Iris pigment epithelial cell (primary cell): Measurements from ENCODE around the gene HUNK.
"Not testable (repeated sequence)": the region's sequence is repeated elsewhere in the genome, so short reads cannot be mapped to it uniquely, and the experiment has no call there.

Experiments
- DNase-seq: peaks from one replicate; pipeline ENCODE4 v3.0.0-alpha.2; 2011; ENCODE audit warnings: low read depth

Gene HUNK

DNA sequence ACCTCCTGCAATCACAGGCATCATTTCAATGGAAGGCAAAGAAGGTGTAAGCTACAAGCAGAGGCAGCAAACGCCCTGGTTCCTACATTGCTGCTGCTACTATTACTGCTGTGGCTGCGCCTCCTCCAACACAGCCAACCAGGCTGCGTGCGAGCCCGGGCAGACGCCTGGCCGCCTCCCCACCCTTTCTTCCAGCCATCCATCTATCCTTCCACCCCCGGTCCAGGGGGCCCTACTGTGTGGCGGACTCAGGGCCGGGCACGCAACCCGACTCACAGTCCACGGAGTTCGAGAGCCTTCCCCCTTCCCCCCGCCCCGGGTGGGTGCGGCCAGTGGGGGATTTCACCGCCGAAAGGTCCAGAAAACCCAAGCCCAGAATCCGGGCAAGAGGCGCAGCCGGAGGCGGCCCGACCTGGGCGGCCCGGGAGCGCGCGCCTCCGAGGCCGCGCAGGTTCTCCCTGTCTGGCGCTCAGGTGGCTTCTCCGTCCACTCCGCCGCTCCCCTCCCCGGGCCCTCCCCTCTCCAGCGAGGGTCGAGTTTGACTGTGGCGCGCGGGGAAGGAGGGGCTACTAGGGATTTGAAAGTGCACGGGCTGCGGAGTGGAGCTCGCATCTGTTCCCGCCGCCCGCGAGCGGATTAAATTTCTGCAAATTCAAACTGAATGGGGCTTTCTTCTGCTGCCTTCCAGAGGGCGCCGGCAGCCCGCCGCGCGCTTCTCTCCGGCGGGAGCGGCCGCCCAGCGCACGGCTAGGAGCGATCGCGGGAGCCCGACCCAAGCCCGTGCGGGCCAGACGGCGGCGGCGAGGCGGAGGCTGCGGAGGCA lies at the start of gene HUNK:
Gene HUNK (plus strand): TSS at position 569 of the 823 bp plus-strand sequence. CDS start 655 bp downstream, outside the sequence.
- DNase-seq: peak; percentile 31

DNA sequence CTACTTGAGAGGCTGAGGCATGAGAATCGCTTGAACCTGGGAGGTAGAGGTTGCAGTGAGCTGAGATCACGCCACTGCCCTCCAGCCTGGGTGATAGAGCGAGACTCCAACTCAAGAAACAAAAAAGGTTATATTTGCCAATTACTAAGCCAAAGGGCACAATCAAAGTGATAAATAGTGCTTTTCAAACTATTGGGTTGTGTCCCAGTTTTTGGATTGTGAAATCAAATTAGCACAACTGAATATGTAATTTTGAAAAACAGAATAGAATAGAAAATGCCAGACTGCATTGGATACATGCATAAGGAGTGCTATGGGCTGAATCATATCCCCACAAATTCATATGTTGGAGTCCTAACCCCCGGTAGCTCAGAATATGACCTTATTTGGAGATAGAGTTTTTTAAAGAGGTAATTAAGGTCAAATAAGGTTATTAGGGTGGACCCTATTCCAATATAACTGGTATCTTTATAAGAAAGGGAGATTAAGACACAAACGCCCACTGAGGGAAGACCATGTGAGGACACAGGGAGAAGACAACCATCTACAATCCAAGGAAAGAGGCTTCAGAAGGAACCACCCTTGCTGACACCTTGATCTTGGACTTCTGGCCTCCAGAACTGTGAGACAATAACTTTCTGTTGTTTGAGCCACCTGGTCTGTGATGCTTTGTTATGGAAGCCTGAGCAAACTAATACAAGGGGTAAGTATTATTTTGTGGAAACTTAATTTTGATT lies 42.9 kb upstream of the HUNK start:
- DNase-seq: no peak

DNA sequence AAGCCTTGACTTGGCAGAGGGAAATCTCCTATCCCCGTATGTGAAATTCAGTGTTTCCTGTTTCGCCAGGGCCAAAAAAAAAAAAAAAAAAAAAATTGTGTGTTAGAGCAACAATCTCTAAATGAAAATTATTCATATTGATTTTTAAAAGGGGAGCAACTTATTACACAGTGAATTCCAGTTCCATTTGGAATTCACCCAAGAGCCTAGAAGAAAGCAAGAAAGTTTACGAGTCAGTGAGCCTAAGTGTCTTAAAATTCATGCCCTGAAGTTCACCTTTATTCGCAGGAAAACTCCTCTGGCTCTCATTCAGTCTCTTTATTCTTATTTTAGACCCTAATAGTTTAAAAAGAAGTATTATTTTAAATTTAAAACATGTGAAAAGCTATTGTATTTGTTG lies 42.1 kb upstream of the HUNK start:
- DNase-seq: no peak

DNA sequence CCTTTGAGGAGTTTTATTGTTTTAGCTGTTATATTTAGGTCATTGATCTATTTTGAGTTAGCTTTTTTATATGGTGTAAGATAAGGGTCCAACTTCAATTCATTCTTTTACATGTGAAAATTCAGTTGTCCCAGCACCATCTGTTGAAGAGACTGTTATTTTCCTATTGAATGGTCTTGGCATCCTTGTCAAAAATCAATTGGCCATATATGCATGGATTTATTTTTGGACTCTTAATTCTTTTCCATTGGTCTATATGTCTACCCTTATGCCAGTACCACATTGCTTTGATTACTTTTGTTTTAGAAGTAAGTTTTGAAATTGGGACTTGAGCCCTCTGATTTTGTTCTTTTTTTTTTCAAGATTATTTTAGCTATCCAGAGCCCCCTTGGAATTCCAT lies 35.8 kb upstream of the HUNK start:
- no peak for DNase-seq

DNA sequence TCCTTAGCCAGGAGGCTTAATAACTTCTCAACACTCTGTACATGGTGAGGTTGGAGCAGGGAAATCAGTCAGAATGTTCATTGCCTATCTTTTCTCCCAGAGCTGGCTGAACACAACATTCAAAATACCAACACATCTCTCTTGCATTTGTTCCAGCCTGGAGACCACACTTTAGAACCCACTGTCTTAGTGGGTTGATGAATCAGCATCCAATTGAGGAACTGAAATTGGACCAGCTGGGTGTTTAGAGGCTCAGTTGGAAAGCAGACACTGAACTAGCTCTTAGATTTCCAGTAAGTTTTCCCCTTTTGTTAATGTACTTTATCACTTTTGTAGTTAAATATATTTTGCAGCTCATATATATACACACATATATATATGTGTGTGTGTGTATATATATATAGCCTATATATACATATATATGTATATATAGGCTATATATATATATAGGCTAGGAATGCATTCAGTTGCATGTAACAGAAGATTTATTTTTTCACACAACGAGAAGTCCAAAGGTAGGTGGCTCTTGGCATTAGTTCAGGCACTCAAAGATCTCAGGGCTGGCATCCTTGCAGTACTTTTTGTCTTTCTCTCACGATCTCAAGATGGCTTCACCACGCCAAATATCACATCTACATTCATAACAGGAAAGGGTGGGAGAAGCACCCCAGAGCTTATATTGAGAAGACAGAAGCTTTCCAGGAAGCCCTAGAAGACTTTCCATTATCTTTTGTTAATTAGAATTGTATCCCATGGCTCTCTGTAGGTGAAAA lies 35.0 kb upstream of the HUNK start:
- DNase-seq: no peak

DNA sequence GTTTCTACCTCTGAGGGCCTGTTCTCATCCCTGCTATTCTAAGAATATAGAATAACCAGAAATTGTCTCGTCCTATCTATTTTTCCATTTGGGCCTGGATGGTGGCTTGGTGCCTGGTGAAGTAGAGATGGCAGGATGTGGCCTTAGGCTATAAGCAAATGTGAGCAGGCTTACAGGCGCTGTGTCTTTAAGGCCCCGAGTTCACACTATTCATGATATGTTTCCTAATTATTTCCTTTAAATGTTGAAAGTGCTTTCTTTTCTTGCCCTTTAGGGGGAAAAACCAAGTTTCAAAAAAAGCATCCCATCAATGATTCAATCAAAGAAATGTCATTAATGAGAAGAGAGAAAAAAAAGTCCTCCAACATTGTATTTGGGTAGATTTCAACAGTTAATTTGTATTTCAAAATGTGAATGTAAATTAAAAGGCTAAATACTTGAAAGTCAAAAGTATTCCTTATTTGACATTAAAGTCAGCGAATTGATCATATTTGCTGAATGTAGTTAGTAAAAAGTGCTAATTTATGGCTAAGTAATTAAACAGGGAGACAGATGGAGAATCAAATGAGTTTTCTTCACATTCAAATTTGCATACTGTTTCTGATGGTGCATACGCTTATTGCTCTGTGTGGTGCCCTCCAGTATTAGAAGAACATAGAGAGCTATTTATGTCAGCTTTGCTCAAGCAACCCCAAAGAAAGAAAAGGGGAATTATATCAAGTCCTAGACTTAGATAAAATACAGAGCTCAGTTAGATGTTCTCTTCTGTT lies 34.0 kb upstream of the HUNK start:
- DNase-seq: no peak

DNA sequence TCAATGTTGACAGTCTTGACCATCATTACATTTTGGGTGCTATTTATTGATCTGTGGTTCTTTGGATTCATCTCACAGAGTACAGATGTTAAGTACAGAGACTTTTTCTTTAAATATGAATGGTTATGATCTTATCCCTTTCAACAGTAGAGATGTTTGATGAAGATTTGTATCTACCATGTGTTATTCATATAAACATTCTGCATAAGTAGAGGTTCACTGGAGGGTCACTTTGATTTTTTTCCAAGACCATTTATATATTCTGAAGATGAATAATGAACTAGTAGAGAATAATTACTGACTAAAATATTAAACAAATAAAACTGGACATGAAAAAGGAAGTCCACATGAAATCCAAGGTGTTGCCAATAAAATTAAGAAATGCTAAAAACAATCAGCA lies 28.6 kb upstream of the HUNK start:
- DNase-seq: no peak

DNA sequence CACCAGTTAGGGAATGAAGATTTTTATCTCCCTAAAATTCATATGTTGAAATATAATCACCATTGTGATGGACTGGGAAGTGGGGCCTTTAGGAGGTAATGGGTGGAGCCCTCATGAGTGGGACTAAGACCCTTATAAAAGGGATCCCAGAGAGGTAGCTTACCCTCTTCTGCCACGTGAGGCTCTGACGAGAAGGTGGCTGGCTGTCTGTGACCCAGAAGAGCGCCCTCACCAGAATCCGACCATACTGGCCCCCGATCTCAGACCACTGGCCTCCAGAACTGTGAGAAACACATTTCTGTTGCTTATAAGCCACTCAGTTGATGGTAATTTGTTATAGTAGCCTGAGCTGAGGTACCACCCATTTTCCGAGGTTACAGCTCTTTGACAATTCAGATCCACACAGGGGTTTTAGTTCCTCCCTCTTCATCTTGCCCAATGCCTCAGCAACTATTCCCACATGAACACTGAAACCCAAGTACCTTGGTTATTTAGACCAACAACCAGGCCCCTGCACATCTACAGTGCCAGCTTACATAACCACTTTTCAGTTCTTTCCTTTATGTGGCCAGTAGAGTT lies 27.6 kb upstream of the HUNK start:
- no peak for DNase-seq

DNA sequence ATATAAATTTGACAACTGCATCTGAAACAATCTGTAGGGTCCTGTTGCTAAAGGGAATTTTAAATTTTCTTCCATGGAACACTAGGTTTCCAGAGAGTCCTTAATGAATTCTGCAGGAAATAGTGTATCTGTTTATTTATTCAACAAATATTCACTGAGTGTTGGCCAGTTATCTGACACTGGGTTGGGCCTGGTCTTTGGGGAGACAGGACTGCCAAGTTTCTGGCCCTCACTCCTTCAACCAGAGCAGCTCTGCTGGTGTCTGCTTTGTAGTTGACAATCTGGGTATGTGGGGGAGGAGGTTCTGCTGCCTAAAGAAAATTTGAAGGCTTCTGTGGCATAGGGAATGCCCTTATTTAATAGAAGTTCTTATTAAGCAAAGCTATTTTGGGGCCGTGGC lies 26.1 kb upstream of the HUNK start:
- no peak for DNase-seq

DNA sequence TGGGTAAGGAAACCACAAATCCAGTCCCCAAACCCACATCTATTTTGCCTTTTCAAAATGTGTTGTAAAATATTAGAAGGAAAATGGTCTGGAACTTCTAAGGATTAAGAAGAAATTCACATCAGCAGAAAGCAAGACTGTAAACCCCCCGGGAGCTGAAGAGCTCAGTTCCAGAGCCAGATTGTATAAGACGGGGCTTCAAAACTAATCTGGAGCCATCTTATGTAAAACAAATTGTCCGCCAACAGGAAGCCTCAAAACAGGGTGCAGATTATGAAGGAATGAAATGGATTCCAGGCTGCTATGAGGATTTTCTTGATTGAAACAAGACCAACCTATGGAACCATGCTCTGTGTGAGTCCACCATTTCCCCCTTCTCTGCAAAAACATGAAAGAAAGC lies 25.1 kb upstream of the HUNK start:
- DNase-seq: no peak

DNA sequence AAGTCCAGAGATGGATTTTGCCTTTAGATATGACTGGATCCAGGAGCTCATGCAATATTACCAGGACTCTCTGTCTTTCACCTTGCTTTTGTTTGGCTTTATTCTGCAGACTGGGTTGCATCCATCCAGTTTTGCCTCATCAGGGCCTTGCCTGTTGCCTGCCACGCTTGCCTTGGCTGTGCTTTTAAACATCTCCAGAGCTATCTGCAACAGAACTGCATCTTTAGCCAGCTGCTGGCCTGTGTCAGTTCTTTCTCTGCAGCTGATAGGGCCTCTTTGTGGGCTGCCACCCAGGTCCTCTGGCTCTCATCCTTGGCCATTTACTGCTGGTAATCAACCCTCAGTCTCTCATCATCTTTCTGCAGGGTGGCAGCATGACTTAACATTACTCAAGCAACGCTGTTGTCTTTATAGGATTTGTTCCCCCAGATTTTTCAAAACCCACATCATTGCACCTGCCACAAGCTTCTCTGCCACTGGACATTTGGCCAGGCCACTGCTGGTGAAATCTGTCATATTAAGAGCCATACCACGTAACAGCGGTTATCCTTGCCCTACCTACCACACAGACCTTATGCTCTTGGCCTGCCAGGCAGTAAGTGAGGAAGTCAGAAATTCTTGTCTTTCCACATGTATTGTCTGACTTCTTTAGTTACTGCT lies 24.4 kb upstream of the HUNK start:
- no peak for DNase-seq

DNA sequence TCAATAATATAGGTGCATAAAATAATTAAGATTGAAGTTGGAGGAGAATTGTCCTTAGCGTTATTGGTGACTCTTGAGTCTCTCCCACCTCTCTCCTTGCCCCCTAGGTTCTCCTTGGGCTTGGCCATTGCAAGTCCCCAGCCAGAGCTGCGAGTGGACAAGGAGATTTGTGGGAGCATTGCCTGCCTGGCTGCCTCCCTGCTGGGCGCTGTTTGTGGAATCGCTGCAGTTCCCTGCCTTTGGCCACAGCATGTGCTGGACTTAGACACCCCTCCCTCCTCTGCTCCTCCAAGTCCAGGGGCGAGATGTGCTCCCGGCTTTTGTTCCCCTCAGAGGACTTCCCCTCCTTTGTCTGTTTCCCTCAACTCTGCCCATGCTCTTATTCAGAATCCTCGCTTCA lies 21.9 kb upstream of the HUNK start:
- no peak for DNase-seq

DNA sequence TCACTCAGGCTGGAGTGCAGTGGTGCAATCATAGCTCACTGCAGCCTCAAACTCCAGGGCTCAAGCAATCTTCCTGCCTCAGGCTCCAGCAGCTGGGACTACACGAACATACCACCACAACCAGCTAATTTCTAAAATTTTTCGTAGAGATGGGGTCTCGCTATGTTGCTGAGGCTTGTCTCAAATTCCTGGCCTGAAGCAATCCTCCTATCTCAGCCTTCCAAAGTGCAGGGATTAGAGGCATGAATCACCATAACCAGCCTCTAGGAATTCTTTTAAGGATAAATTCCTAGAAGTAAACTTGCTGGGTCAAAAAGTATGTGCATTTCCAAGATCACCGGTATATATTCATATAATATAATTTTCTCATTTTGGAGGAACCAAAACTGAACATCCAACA lies 17.6 kb upstream of the HUNK start:
- no peak for DNase-seq

DNA sequence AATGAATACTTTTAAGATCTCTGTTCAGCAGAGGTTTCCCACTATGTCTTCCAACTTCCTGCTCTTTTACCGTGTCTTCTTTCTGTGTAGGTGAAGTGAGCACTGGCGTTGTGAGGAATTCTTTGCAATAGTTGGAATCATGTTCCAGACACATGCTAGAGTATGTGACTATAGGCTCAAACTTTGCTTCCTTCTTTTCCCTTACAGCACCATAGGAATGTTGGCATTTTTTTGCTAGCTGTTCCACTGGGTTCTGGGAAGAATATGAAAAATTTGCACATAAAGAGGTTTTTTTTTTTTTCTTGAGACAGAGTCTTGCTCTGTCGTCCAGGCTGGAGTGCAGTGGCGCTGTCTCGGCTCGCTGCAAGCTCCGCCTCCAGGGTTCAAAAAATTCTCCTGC lies 15.7 kb upstream of the HUNK start:
- DNase-seq: no peak

DNA sequence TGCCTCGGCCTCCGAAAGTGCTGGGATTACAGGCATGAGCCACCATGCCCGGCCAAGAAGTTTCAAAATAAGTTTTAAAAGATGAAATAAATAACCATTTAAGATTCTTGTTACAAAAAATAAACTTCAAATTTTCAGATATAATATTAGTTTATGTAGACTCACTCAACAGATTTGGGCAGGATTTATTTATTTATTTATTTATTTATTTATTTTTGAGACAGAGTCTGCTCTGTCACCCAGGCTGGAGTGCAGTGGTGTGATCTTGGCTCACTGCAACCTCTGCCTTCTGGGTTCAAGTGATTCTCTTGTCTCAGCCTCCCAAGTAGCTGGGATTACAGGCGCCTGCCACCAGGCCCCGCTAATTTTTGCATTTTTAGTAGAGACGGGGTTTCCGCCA lies 15.2 kb upstream of the HUNK start:
- not testable (repeated sequence) for DNase-seq

DNA sequence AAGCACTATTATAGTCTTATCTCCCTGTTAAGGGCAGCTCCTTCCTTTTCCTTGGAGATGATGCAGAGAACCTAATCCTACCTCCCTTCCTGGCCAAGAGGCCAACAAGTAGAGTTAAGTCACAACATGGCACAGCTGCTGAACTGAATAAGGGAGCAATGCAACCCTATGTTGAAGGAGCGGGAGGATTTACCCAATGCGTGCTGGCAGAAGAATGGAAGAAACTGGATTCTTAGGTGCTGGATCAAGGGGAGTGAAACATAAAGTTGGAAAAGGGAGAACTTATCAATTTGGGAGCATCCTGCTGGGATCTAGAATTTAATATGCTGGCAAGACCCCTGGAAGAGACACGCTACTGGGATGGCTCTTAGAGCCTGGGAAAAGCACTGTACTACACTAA lies 12.0 kb upstream of the HUNK start:
- no peak for DNase-seq

DNA sequence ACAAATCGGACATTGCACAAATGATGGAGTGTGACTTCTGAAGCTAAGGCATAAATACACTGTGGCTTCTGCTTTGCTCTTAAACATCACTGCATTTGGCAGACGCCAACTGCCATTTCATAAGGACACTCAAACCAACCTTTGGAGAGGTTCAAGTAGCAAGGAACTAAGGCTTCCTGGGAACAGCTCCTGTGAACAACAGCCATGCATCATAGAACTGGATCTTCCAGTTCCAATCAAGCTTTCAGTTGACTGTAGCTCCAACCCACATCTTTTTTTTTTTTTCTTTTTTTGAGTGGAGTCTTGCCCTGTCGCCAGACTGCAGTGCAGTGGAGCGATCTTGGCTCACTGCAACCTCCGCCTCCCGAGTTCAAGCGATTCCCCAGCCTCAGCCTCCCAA lies 10.7 kb upstream of the HUNK start:
- no peak for DNase-seq

DNA sequence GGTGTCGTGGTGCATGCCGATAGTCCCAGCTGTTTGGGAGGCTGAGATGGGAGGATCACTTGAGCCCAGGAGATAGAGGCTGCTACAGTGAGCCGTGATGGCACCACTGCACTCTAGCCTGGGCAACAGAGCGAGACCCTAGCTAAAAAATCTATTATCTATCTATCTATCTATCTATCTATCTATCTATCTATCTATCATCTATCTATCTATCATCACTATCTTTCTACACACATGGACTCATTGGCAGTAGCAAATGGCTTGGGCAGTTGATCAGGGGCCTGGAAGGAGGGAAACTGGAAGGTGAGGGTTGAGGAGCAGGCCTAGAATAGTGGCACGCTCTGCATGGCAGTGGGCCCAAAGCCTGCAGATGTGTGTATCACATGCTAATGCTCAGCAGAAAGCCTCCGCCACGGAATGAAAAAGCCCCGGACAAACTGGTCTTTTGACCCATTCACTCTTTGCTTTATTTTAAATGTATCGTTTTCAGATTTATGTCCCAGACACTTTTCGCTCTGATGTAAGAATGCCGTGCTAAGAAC lies 7.3 kb upstream of the HUNK start:
- no peak for DNase-seq

DNA sequence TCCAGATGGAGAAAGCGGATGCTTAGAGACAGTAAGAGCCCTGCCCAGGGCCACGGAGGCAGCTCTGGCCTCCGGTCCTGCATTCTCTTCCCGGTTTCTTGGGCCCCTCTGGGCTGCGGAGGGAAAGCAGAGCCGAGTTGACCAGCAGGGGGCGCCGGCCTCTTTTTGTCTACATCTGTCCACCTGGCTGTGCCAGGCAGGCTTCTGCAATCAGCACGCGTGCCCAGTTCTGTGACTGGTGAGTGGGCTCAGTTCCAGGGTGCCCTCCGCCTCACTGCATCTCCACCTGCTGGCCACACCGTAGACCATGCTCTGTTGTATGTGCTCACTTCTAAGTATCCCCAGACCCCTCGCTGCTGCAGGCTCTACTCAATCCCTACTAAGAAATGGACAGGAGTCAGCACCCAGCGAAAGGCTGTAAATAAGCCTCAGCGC lies 6.7 kb upstream of the HUNK start:
- DNase-seq: peak; percentile 54

DNA sequence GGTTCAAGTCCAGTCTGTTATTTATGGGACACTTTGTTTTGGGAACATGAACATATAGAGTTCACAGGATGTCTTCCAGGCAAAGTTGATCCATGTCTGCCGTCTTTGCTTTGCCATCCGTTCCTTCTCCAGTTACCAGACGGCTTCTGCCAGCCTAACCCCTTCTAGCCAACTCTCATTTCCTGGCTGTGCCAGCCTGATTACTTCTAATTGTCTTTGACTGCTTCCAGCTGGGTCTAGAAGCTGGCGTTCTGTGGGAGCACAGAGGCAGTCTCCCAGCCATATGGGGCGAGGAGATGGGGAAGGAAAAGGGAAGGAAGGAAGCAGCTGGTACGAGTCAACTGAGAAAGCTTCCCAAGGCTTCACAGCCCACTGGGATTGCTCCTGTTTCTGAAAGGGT lies 3.1 kb upstream of the HUNK start:
- DNase-seq: no peak
